HEK293 (cell line): Measurements from ENCODE around the gene STK11.

Experiments used
- CTCF ChIA-PET: fragments of 350-600 bp; formaldehyde crosslinking; extraction: SDS; loops from one replicate; lab custom pipeline; 2021; ENCODE audit warnings: antibody characterized with exemption; lab: Yijun Ruan, JAX
- POLR2A ChIA-PET: fragments of 300-600 bp; formaldehyde crosslinking; extraction: SDS; loops from one replicate; lab custom pipeline; 2020; ENCODE audit warnings: antibody characterized with exemption, inconsistent platforms; lab: Yijun Ruan, JAX
- H3K27ac ChIP-seq: fragments of 200-500 bp; sonication (Bioruptor generic); 2 replicates; pipeline ENCODE4 v1.5.1; 2014; ENCODE audit warnings: low read depth, low read length, control low read depth, inconsistent platforms; ENCODE audit errors: extremely low read depth
- H3K36me3 ChIP-seq, 2 experiments: fragments of 200-500 bp in 1 of 2; sonication (Bioruptor generic) in 1 of 2; 1 replicate in 1 of 2; 2 replicates in 1 of 2; pipeline ENCODE4 v1.5.1; 2014 to 2017; ENCODE audit warnings: inconsistent platforms in 2 of 2, low read length in 2 of 2; ENCODE audit not compliant: control insufficient read depth in 2 of 2, insufficient read depth in 1 of 2
- H3K4me1 ChIP-seq: fragments of 200-500 bp; sonication (Bioruptor generic); 2 replicates; pipeline ENCODE4 v1.5.1; 2014; ENCODE audit warnings: mild to moderate bottlenecking, low read length, inconsistent platforms; ENCODE audit not compliant: control insufficient read depth, insufficient read depth
- H3K4me3 ChIP-seq: 2 replicates; pipeline ENCODE4 v1.5.1; 2011; ENCODE audit warnings: low read depth, mild to moderate bottlenecking, control low read depth, low read length, moderate library complexity
- H3K9me3 ChIP-seq: fragments of 200-500 bp; sonication (Bioruptor generic); 2 replicates; pipeline ENCODE4 v1.5.1; 2014; ENCODE audit warnings: low read depth, low read length, inconsistent platforms; ENCODE audit not compliant: control insufficient read depth, insufficient read depth
- GLIS1 ChIP-seq: fragments of 450-650 bp; formaldehyde crosslinking; IDR thresholded peaks from 2 replicates; pipeline ENCODE4 v1.5.1; 2016; ENCODE audit warnings: missing biosample characterization, missing genetic modification characterization
- GLIS2 ChIP-seq: fragments of 450-650 bp; formaldehyde crosslinking; IDR thresholded peaks from 2 replicates; pipeline ENCODE4 v1.5.1; 2016; ENCODE audit warnings: missing biosample characterization, missing genetic modification characterization
- IKZF3 ChIP-seq: fragments of 450-650 bp; IDR thresholded peaks from 2 replicates; pipeline ENCODE4 v1.5.0; 2018; ENCODE audit warnings: missing biosample characterization, mild to moderate bottlenecking, missing genetic modification characterization, moderate library complexity
- PATZ1 ChIP-seq: fragments of 450-650 bp; formaldehyde crosslinking; IDR thresholded peaks from 2 replicates; pipeline ENCODE4 v1.5.1; 2016; ENCODE audit warnings: missing biosample characterization, missing genetic modification characterization
- PRDM10 ChIP-seq: fragments of 450-650 bp; formaldehyde crosslinking; IDR thresholded peaks from 2 replicates; pipeline ENCODE4 v1.5.1; 2016; ENCODE audit warnings: missing biosample characterization, missing genetic modification characterization
- PRDM4 ChIP-seq: fragments of 450-650 bp; formaldehyde crosslinking; IDR thresholded peaks from 2 replicates; pipeline ENCODE4 v1.5.1; 2017; ENCODE audit warnings: missing biosample characterization, missing genetic modification characterization
- SP2 ChIP-seq: fragments of 450-650 bp; formaldehyde crosslinking; IDR thresholded peaks from 2 replicates; pipeline ENCODE4 v1.5.1; 2016; ENCODE audit warnings: missing biosample characterization, missing genetic modification characterization
- TSHZ1 ChIP-seq: fragments of 450-650 bp; formaldehyde crosslinking; IDR thresholded peaks from 2 replicates; pipeline ENCODE4 v1.5.1; 2016; ENCODE audit warnings: missing biosample characterization, missing genetic modification characterization, borderline replicate concordance
- WT1 ChIP-seq: fragments of 450-650 bp; formaldehyde crosslinking; IDR thresholded peaks from 2 replicates; pipeline ENCODE4 v1.5.1; 2016; ENCODE audit warnings: missing biosample characterization, missing genetic modification characterization
- ZBTB10 ChIP-seq: fragments of 450-650 bp; formaldehyde crosslinking; IDR thresholded peaks from 2 replicates; pipeline ENCODE4 v1.5.1; 2016; ENCODE audit warnings: missing biosample characterization, missing genetic modification characterization
- ZIC2 ChIP-seq: fragments of 450-650 bp; formaldehyde crosslinking; IDR thresholded peaks from 2 replicates; pipeline ENCODE4 v1.5.1; 2016; ENCODE audit warnings: missing biosample characterization, missing genetic modification characterization
- ZNF341 ChIP-seq: fragments of 450-650 bp; formaldehyde crosslinking; IDR thresholded peaks from 2 replicates; pipeline ENCODE4; 2016; ENCODE audit warnings: low read depth, missing biosample characterization, missing genetic modification characterization
- ZNF488 ChIP-seq: fragments of 450-650 bp; formaldehyde crosslinking; IDR thresholded peaks from 2 replicates; pipeline ENCODE4 v1.5.1; 2016; ENCODE audit warnings: missing biosample characterization, missing genetic modification characterization
- ZNF629 ChIP-seq: fragments of 450-650 bp; formaldehyde crosslinking; IDR thresholded peaks from 2 replicates; pipeline ENCODE4 v1.5.1; 2017; ENCODE audit warnings: missing biosample characterization, missing genetic modification characterization
- ZNF776 ChIP-seq: fragments of 450-650 bp; formaldehyde crosslinking; IDR thresholded peaks from 2 replicates; pipeline ENCODE4 v1.5.0; 2017; ENCODE audit warnings: missing biosample characterization, missing genetic modification characterization, borderline replicate concordance

STK11 gene

GRCh38 chr19:1258163-1258492 lies 52.5 kb downstream of the STK11 start:
- TF ChIP-seq ZIC2 (tag by site-specific recombination) (peak; percentile 85), IKZF3 (peak; percentile 66), PRDM4 (tag by site-specific recombination) (no peak), GLIS1 (tag by site-specific recombination) (peak; percentile 96), ZBTB10 (tag by site-specific recombination) (0 out of 2 replicates have a peak, but pooled peaks have one; percentile 31), ZNF629 (tag by site-specific recombination) (no peak), ZNF341 (tag by site-specific recombination) (0 out of 2 replicates have a peak, but pooled peaks have one; percentile 19), WT1 (tag by site-specific recombination) (peak; percentile 84), GLIS2 (tag by site-specific recombination) (peak; percentile 89), PRDM10 (tag by site-specific recombination) (peak; percentile 40; the same call in 1 of the 2 replicates), PATZ1 (tag by site-specific recombination) (peak; percentile 52; the same call in 1 of the 2 replicates), ZNF776 (tag by site-specific recombination) (no peak), TSHZ1 (tag by site-specific recombination) (no peak), ZNF488 (tag by site-specific recombination) (no peak), SP2 (tag by site-specific recombination) (peak; percentile 57)
- ChIA-PET CTCF (interaction anchor here (0.6 to 1.4 kb wide), 3 partner anchors 9 to 179 kb away, joined by 3 to 5 read pairs (median 3); no protein-coding TSS in a partner anchor), POLR2A (interaction anchor here (0.6 to 10.8 kb wide), 4 partner anchors 8 to 688 kb away, joined by 3 to 407 read pairs (median 4); partner anchors contain the start of gene CIRBP)
- H3K36me3 ChIP-seq = peaks cover 21 to 49% of the 10 kb centered on the region in 2 experiments
- no peak overlapping the region for H3K4me3 ChIP-seq
- peak overlapping the region; percentile 54 for H3K27ac ChIP-seq
- no peaks in the 10 kb centered on the region for H3K9me3 ChIP-seq
- H3K4me1 ChIP-seq = peaks cover 27% of the 10 kb centered on the region
